Liver (tissue), 3 donors: ENCODE data around the gene CEPT1.

Source experiments
- EGR1 ChIP-seq, 2 donors: IDR thresholded peaks; 2 replicates each; pipeline ENCODE4 v1.6.1; 2016 to 2018; ENCODE audit warnings: antibody characterized with exemption in 2 of 2, low read depth in 2 of 2
- GABPA ChIP-seq, 2 donors: IDR thresholded peaks in 1 of 2; conservative IDR thresholded peaks in 1 of 2; 2 replicates each; pipeline ENCODE4 v1.6.1; 2016; ENCODE audit warnings: antibody characterized with exemption in 2 of 2, mild to moderate bottlenecking in 1 of 2, moderate library complexity in 1 of 2
- HNF4A ChIP-seq, 2 donors: conservative IDR thresholded peaks; 2 replicates each; pipeline ENCODE4 v1.6.1; 2016; ENCODE audit warnings: antibody characterized with exemption in 2 of 2, mild to moderate bottlenecking in 2 of 2
- JUND ChIP-seq, 2 donors: IDR thresholded peaks; 2 replicates each; pipeline ENCODE4 v1.6.1; 2016; ENCODE audit warnings: antibody characterized with exemption in 2 of 2
- MAX ChIP-seq: IDR thresholded peaks from 2 replicates; pipeline ENCODE4 v1.6.1; 2016; ENCODE audit warnings: antibody characterized with exemption
- RAD21 ChIP-seq, 2 donors: IDR thresholded peaks; 2 replicates each; pipeline ENCODE4 v1.6.1; 2016; ENCODE audit warnings: antibody characterized with exemption in 2 of 2, mild to moderate bottlenecking in 2 of 2
- TAF1 ChIP-seq: conservative IDR thresholded peaks from 2 replicates; pipeline ENCODE4 v1.6.1; 2016; ENCODE audit warnings: antibody characterized with exemption, mild to moderate bottlenecking
- TF ChIP-seq, protein P1 (sequence below): fragments of 150-350 bp; IDR thresholded peaks from 2 replicates; pipeline ENCODE4 v1.5.1; 2017; ENCODE audit warnings: improper control_type of control experiment, low read depth, low read length; ENCODE audit not compliant: missing input control
- TF ChIP-seq, protein P2 (sequence below): IDR thresholded peaks from 2 replicates; pipeline ENCODE4 v1.6.1; 2016; ENCODE audit warnings: antibody characterized with exemption
- TF ChIP-seq, protein P3 (sequence below): IDR thresholded peaks from 2 replicates; pipeline ENCODE4 v1.6.1; 2016; ENCODE audit warnings: antibody characterized with exemption, mild to moderate bottlenecking
- donor health status: healthy.
- donor health status: healthy.

DNA sequence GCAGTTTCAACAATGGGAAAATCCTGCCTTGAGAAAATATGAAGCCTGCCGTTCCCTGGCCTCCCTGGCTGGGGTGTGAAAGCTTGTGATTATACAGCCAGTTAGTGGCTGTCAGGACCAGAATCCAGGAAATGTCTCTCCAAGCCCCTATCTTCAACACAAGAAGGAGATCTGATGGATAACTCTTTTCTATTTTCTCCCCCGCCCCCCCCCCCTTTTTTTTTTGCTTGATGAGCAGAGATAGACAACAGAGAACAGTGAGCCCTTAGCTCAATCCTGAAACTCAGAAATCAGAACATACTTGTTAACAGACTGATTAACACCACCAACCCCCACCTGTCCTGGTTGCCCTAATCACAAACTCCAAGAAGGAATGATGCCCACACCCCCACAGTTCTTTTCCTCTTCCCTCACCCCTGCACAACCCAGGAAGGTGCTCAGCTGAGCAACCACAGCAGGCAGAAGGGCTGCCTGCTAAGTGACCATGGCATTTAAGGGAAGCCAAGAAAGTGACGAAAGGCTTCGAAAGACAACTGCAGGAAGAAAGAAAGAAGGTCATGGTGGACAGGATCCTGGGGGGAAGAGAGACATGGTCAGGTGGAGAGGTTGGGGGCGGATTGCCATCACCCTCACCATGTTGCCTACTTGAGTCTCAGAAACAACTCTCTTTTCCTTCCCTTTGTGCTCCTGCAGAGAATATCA lies 72.8 kb downstream of the CEPT1 start:
- TF ChIP-seq, protein P1, sequence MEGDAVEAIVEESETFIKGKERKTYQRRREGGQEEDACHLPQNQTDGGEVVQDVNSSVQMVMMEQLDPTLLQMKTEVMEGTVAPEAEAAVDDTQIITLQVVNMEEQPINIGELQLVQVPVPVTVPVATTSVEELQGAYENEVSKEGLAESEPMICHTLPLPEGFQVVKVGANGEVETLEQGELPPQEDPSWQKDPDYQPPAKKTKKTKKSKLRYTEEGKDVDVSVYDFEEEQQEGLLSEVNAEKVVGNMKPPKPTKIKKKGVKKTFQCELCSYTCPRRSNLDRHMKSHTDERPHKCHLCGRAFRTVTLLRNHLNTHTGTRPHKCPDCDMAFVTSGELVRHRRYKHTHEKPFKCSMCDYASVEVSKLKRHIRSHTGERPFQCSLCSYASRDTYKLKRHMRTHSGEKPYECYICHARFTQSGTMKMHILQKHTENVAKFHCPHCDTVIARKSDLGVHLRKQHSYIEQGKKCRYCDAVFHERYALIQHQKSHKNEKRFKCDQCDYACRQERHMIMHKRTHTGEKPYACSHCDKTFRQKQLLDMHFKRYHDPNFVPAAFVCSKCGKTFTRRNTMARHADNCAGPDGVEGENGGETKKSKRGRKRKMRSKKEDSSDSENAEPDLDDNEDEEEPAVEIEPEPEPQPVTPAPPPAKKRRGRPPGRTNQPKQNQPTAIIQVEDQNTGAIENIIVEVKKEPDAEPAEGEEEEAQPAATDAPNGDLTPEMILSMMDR, result no peak
- TF ChIP-seq GABPA (IDR thresholded peaks at IDR 0.05 in 1 of 2, conservative IDR thresholded peaks at IDR 0.05 in 1 of 2) (no peak), JUND (IDR thresholded peaks at IDR 0.05) (no peak), TAF1 (no peak), EGR1 (IDR thresholded peaks at IDR 0.05; ENCODE audit: low read depth in 2 of 2) (no peak), RAD21 (IDR thresholded peaks at IDR 0.05) (no peak), HNF4A (conservative IDR thresholded peaks at IDR 0.05) (no peak), MAX (no peak)
- TF ChIP-seq, protein P2, sequence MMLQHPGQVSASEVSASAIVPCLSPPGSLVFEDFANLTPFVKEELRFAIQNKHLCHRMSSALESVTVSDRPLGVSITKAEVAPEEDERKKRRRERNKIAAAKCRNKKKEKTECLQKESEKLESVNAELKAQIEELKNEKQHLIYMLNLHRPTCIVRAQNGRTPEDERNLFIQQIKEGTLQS, result no peak
- TF ChIP-seq, protein P3, sequence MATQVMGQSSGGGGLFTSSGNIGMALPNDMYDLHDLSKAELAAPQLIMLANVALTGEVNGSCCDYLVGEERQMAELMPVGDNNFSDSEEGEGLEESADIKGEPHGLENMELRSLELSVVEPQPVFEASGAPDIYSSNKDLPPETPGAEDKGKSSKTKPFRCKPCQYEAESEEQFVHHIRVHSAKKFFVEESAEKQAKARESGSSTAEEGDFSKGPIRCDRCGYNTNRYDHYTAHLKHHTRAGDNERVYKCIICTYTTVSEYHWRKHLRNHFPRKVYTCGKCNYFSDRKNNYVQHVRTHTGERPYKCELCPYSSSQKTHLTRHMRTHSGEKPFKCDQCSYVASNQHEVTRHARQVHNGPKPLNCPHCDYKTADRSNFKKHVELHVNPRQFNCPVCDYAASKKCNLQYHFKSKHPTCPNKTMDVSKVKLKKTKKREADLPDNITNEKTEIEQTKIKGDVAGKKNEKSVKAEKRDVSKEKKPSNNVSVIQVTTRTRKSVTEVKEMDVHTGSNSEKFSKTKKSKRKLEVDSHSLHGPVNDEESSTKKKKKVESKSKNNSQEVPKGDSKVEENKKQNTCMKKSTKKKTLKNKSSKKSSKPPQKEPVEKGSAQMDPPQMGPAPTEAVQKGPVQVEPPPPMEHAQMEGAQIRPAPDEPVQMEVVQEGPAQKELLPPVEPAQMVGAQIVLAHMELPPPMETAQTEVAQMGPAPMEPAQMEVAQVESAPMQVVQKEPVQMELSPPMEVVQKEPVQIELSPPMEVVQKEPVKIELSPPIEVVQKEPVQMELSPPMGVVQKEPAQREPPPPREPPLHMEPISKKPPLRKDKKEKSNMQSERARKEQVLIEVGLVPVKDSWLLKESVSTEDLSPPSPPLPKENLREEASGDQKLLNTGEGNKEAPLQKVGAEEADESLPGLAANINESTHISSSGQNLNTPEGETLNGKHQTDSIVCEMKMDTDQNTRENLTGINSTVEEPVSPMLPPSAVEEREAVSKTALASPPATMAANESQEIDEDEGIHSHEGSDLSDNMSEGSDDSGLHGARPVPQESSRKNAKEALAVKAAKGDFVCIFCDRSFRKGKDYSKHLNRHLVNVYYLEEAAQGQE, result no peak
